ENCODE measurements around the gene TNFRSF1B.
"Not testable (repeated sequence)": the region's sequence is repeated elsewhere in the genome, so short reads cannot be mapped to it uniquely, and the experiment has no call there.

The TNFRSF1B gene

GRCh38 chr1:12208271-12208670, 41.5 kb downstream of the TNFRSF1B start:
- H3K4me3 ChIP-seq (ENCODE audit: low read length), result no peak overlapping the region
- no peak for TF ChIP-seq ZNF274 (IDR thresholded peaks at IDR 0.05; ENCODE audit: low read depth, low read length)

GRCh38 chr1:12208764-12209494, 42.1 kb downstream of the TNFRSF1B start:
- H3K4me3 ChIP-seq (ENCODE audit: low read length), result no peak overlapping the region
- no peak for TF ChIP-seq ZNF274 (IDR thresholded peaks at IDR 0.05; ENCODE audit: low read depth, low read length)

DNA sequence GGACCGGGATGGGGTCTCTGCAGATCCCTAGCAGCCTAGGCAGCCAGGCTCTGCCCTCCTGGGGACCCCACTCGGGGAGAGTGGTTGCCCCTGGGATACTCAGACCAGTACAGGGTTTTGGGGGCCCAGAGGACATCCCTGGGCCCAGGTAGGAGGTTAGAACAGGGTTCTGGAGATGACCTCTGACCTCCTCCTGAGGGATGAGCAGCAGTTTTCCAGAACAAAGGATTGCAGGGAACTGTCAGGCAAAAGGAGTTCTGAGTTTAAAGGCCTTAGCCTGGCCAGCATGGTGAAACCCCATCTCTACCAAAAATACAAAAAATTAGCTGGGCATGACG, 42.7 kb downstream of the TNFRSF1B start:
- H3K4me3 ChIP-seq (ENCODE audit: low read length), result no peak overlapping the region
- no peak for TF ChIP-seq ZNF274 (IDR thresholded peaks at IDR 0.05; ENCODE audit: low read depth, low read length)

DNA sequence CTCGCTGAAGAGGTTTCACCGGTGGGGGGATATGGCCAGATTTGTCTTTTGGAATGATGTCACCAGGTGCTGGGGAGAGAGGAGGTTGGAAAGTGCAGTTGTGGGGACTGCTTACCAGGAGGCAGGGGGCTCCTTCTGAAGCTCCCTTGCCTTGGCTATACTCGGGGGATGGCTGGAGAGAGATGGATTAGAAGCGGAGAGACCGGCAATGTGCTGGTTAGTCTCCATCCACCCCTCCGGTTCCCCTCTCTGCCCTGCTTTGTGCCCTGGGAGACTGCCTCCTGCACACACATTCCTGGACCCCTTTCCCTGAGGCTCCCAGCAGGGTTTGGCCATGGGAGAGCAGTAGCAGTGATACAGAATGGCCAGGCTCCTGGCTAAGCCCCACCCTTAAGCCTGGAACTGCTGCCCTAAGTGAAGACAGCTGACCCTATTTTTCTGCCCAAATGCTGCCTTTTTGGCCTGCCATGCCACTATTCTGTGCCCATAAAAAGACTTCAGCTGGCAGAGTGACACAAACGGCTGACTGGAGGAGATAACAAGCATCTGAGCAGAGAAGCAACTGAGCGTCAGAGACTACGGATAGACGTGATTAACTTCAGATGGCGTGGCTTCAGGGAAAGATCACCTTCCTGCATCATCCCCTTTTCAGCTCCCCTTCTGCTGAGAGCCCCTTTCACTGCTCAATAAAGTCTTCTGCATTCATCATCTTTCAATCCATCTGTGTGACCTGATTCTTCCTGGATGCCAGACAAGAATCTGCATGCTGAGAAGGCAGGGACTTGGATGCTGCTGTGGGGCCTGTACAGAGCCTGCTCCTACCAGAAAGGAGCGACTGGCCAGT, 48.5 kb downstream of the TNFRSF1B start:
- H3K4me3 ChIP-seq (ENCODE audit: low read length), result no peak overlapping the region
- TF ChIP-seq ZNF274 (IDR thresholded peaks at IDR 0.05; ENCODE audit: low read depth, low read length), result no peak

DNA sequence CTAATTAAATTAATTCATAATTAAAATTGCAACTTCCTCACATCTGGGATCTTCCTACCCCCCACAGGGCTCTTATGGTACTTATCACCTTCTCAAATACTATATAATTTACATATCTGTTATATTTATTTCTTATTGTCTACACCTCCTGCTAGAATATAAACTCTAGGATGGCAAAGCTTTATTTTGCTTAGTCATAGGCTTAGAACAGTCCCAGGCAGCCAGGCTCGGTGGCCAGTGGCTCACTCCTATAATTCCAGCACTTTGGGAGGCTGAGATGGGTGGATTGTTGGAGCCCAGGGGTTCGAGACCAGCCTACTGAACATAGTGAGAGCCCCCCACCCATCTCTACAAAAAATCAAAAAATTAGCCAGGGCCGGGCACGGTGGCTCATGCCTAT, 53.0 kb downstream of the TNFRSF1B start:
- no peak overlapping the region for H3K4me3 ChIP-seq (ENCODE audit: low read length)
- no peak for TF ChIP-seq ZNF274 (IDR thresholded peaks at IDR 0.05; ENCODE audit: low read depth, low read length)

- TF ChIP-seq ZNF274 (IDR thresholded peaks at IDR 0.05; ENCODE audit: low read depth, low read length), result no peak
Measured at GRCh38 chr1:12220890-12221289, 54.1 kb downstream of the TNFRSF1B start.

GRCh38 chr1:12222700-12223099, 55.9 kb downstream of the TNFRSF1B start:
- not testable (repeated sequence) for H3K4me3 ChIP-seq (ENCODE audit: low read length)

More at GRCh38 chr1:12220890-12221289, 54.1 kb downstream of the TNFRSF1B start:
- H3K4me3 ChIP-seq (ENCODE audit: low read length), result no peak overlapping the region

GRCh38 chr1:12224092-12224491, 57.3 kb downstream of the TNFRSF1B start:
- H3K4me3 ChIP-seq (ENCODE audit: low read length), result not testable (repeated sequence)

DNA sequence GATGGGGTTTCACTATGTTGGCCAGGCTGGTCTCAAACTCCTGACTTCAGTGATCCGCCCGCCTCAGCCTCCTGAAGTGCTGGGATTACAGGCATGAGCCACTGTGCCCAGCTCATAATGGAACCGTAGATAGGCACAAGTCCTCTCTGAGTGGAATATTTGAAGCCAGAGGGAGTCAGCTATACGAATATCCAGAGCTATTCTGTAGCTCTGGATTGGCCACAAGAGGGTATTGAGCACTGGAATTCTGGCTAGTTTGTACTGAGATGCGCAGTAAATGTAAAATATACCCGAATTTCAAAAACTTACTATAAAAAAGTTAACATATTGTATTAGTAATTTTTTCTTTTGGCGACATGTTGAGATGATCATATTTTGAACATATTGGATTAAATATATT, 62.2 kb downstream of the TNFRSF1B start:
- H3K4me3 ChIP-seq (ENCODE audit: low read length), result no peak overlapping the region
- no peak for TF ChIP-seq ZNF274 (IDR thresholded peaks at IDR 0.05; ENCODE audit: low read depth, low read length)

DNA sequence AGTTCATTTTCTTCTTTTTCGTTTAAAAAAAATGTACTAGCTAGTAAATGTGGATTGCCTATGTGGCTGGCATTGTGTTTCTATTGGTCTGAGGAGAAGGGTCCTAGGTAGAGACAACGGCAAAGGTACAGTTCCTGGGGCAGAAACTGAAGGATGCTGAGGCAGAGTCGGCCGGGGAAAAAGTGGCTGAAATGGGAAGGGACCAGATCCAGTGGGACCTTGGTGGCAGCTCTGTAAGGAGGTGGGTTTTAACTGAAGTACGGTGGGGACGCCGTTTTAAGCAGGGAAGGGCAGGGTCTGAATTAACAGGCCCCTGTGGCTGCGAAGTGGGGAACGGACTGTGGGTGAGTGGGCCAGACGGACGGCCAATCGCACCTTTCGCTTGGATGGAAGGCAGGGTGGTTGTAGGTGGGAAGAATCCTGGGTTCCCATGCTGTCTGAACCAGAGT, 62.6 kb downstream of the TNFRSF1B start:
- TF ChIP-seq ZNF274 (IDR thresholded peaks at IDR 0.05; ENCODE audit: low read depth, low read length), result no peak
- no peak overlapping the region for H3K4me3 ChIP-seq (ENCODE audit: low read length)

GRCh38 chr1:12229835-12230548, 63.2 kb downstream of the TNFRSF1B start, which contains the start of gene VPS13D:
VPS13D (plus strand) TSS chr1:12230030; CDS start chr1:12234267, 4,237 bp downstream.
- no peak for TF ChIP-seq ZNF274 (IDR thresholded peaks at IDR 0.05; ENCODE audit: low read depth, low read length)
- H3K4me3 ChIP-seq (ENCODE audit: low read length), result peak within 1 kb of the TSS; percentile 78

DNA sequence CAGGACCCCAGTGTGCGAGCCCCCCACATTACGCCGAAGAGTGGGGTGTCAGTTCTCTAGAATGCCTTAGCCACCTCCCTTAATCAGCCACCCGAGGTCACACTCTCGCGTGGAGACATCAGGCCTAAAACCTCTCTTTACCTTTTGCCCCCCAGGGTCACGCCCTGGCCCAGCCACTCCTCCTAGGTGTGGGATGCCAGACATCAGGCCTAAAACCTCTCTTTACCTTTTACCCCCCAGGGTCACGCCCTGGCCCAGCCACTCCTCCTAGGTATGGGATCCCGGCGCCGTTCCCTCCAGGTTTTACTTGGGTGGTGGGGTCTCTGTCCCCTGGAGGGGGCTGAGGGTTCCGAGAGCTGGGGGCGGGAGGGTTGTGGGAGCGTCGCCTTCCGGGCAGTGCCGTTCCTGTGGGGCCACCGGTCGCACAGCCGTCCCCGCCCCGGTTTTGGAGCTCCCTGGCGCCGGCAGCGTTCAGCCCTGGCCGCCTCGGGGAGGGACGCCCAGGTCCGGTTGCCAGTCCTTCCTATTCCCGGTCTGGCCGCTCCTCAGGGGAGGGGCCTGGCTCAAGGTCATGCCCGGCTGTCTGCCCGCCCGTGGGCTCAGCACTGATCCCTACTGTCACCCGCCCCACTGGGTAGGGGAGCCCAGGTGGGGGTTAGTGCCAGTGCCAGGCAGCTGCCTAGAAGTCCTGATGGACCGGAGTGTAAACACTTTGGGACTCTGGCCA, 63.9 kb downstream of the TNFRSF1B start:
- H3K4me3 ChIP-seq (ENCODE audit: low read length), result peak overlapping the region; percentile 78
- TF ChIP-seq ZNF274 (IDR thresholded peaks at IDR 0.05; ENCODE audit: low read depth, low read length), result no peak

DNA sequence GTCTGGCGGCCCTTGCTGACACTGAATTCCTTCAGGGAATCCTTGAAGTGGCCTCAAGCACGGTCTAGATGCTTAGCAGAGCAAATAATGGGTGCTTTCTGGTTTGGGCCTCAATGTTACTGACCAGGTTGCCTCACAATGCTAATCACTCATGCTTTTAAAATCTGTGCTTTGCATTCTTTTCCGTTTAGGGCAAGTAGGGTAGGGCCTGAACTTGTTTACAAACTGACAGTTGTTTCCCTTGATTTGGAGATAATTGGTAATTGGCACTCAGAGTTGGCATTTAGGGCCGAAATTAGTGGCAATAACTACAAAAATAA, 64.4 kb downstream of the TNFRSF1B start:
- TF ChIP-seq ZNF274 (IDR thresholded peaks at IDR 0.05; ENCODE audit: low read depth, low read length), result no peak
- H3K4me3 ChIP-seq (ENCODE audit: low read length), result peak overlapping the region; percentile 78; the same call in 1 of the 2 replicates

DNA sequence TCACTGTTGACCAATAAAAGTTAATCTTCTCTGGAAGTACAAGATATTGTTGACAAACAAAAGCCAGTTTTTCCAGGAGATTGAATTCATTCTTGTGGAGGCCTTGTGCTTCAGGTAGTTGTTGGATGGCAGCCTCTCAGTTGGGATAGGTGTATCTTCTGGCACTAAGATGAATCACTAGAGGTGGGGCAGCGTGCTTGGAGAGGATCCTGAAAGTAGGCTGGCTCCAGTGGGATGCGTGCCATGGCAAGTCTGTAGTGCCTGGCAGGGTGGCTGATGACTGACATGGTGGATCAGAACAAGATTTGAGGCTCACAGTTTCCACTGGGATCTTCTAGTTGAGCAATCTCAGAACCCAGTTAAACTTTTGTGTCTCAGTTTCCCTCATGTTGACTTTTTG, 65.4 kb downstream of the TNFRSF1B start:
- no peak overlapping the region for H3K4me3 ChIP-seq (ENCODE audit: low read length)
- no peak for TF ChIP-seq ZNF274 (IDR thresholded peaks at IDR 0.05; ENCODE audit: low read depth, low read length)
